K562 (cell line): ENCODE measurements around the gene NVL. TPM values are rescaled to one million over a fixed set of nuclear protein-coding genes. Genes with fewer than 3 reads are reported as not detected.

ENCODE experiments used
- ATF1 ChIP-seq, 2 experiments: fragments of 450-650 bp in 1 of 2; IDR thresholded peaks; 2 replicates each; pipeline ENCODE4 v1.6.1; 2016; ENCODE audit warnings: missing compliant biosample characterization in 1 of 2, missing genetic modification characterization in 1 of 2
- ETV6 ChIP-seq, 3 experiments: fragments of 150-350 bp in 1 of 3; sonication (generic) in 1 of 3; formaldehyde crosslinking in 1 of 3; IDR thresholded peaks; 2 replicates each; pipeline versions ENCODE4 v1.6.1 to v1.8.0; 2014 to 2022; ENCODE audit warnings: borderline replicate concordance in 2 of 3, low read depth in 2 of 3, antibody characterized with exemption in 1 of 3, low read length in 1 of 3, mild to moderate bottlenecking in 1 of 3, missing genetic modification reagents in 1 of 3
- KLF10 ChIP-seq: fragments of 250-450 bp; sonication (Bioruptor Pico); IDR thresholded peaks from 2 replicates; pipeline ENCODE4 v1.6.1; 2021; ENCODE audit warnings: matching md5 sums
- KLF16 ChIP-seq: IDR thresholded peaks from 2 replicates; pipeline ENCODE4 v1.6.1; 2016; ENCODE audit warnings: antibody characterized with exemption
- MAFG ChIP-seq: fragments of 450-650 bp; conservative IDR thresholded peaks from 2 replicates; pipeline ENCODE4 v1.6.1; 2016; ENCODE audit warnings: missing genetic modification characterization, missing compliant biosample characterization
- NELFE ChIP-seq: IDR thresholded peaks from 2 replicates; pipeline ENCODE4 v1.6.1; 2011; ENCODE audit warnings: mild to moderate bottlenecking; ENCODE audit not compliant: insufficient read depth, insufficient read length
- NFXL1 ChIP-seq: fragments of 450-650 bp; formaldehyde crosslinking; IDR thresholded peaks from 2 replicates; pipeline ENCODE4 v1.4.0; 2021; ENCODE audit warnings: mild to moderate bottlenecking
- RBFOX2 ChIP-seq: fragments of 200-400 bp; formaldehyde crosslinking; IDR thresholded peaks from 2 replicates; pipeline ENCODE4 v1.6.1; 2017; ENCODE audit warnings: low read depth, mild to moderate bottlenecking, low read length, moderate library complexity
- SIN3B ChIP-seq: fragments of 450-650 bp; IDR thresholded peaks from 2 replicates; pipeline ENCODE4 v1.6.1; 2017; ENCODE audit warnings: low read depth, mild to moderate bottlenecking, moderate library complexity
- SMARCE1 ChIP-seq: fragments of 450-650 bp; IDR thresholded peaks from 2 replicates; pipeline ENCODE4 v1.7.1; 2016; ENCODE audit warnings: mild to moderate bottlenecking
- STAT5A ChIP-seq: IDR thresholded peaks from 2 replicates; pipeline ENCODE4 v1.6.1; 2012; ENCODE audit warnings: low read length, inconsistent platforms, borderline replicate concordance
- YBX1 ChIP-seq: fragments of 450-650 bp; IDR thresholded peaks from 2 replicates; pipeline ENCODE4 v1.7.1; 2016; ENCODE audit warnings: mild to moderate bottlenecking
- ZNF551 ChIP-seq: fragments of 250-450 bp; sonication (Bioruptor Pico); IDR thresholded peaks from 2 replicates; pipeline ENCODE4 v1.5.0; 2021; ENCODE audit warnings: mild to moderate bottlenecking, moderate library complexity
- polyA plus RNA-seq, 8 experiments: library from polyadenylated mRNA; depleted of rRNA in 4 of 8; stranded (reverse) in 5 of 8; unstranded in 3 of 8; fragments of >200 nt; fragmentation: Nextera tagmentation in 2 of 8; fragmentation: Illumina TruSeq in 1 of 8; extraction: Ambion mirVana in 2 of 8; extraction: Trizol in 1 of 8; gene quantifications; 2 replicates each; pipeline versions ENCODE4 v1.2.1 to v1.2.3, GENCODE V29; 2011 to 2014; ENCODE audit warnings: inconsistent platforms in 1 of 8, missing spikeins in 1 of 8
- total RNA-seq, 7 experiments: library from RNA; depleted of rRNA in 6 of 7; stranded (reverse); fragments of >200 nt in 6 of 7; fragmentation: Illumina TruSeq in 2 of 7; extraction: Trizol in 2 of 7; gene quantifications; 2 replicates each; pipeline versions ENCODE4 v1.2.1 to v1.2.3, GENCODE V29; 2011 to 2021; ENCODE audit warnings: low replicate concordance in 1 of 7
- TF ChIP-seq, protein P1 (sequence below): fragments of 250-450 bp; sonication (Bioruptor Pico); IDR thresholded peaks from 2 replicates; pipeline ENCODE4 v1.5.0; 2021; ENCODE audit warnings: mild to moderate bottlenecking, moderate library complexity
- TF ChIP-seq, protein P2 (sequence below): sonication (generic); IDR thresholded peaks from 2 replicates; pipeline ENCODE4 v1.6.1; 2016
- TF ChIP-seq, protein P3 (sequence below): sonication (generic); formaldehyde crosslinking; IDR thresholded peaks from 2 replicates; pipeline ENCODE4 v1.8.0; 2022; ENCODE audit warnings: mild to moderate bottlenecking, missing genetic modification reagents
- TF ChIP-seq, protein P4 (sequence below): sonication (generic); formaldehyde crosslinking; IDR thresholded peaks from 2 replicates; pipeline ENCODE4 v1.8.1; 2023; ENCODE audit warnings: mild to moderate bottlenecking, missing genetic modification reagents
- TF ChIP-seq, protein P5 (sequence below): fragments of 450-650 bp; IDR thresholded peaks from 2 replicates; pipeline ENCODE4 v1.6.1; 2016; ENCODE audit warnings: borderline replicate concordance

NVL gene
- total and polyA plus RNA-seq, 9 of the 15 experiments (the other 6 are each of a cell fraction or from before 2014, with no cell fraction given): 32.5 to 86.6 (median 62.9) TPM

DNA sequence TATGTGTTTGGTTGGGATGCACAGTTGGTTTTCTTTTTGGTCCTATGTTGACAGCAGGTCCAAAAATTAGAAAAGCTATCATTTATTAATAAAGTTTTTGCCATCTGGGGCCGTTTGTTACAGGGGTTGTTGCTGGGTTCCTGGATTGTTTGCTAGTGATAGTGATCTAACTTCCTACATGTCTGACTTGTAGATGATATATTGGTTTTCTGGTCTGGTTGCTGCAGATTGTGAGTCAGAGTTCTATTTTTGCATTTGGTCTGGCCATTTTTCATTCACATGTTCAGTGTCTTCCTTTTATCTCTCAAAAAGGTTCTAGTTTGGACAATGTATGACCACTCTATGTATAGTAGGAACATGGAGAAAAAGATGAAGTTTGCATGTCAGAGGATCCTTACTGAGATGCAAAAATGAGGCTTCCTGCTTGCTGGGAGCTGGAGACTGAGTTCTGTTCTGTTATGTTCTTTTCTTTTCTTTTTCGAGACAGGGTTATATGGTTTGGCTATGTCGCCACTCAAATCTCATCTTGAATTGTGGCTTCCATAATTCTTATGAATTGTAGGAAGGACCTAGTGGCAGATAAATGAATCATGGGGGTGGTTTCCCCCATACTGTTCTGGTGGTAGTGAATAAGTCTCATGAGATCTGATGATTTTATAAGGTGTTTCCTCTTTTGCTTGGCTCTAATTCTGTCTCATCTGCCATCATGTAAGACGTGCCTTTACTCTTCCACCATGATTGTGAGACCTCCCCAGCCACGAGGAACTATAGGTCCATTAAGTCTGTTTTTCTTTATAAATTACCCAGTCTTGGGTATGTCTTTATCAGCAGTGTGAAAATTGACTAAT is 4.2 kb upstream of the NVL start (continued):
- TF ChIP-seq NELFE: no peak
- TF ChIP-seq ZNF551 (CRISPR knock-in tag): no peak
- TF ChIP-seq KLF16: peak; percentile 75
- TF ChIP-seq, protein P1, sequence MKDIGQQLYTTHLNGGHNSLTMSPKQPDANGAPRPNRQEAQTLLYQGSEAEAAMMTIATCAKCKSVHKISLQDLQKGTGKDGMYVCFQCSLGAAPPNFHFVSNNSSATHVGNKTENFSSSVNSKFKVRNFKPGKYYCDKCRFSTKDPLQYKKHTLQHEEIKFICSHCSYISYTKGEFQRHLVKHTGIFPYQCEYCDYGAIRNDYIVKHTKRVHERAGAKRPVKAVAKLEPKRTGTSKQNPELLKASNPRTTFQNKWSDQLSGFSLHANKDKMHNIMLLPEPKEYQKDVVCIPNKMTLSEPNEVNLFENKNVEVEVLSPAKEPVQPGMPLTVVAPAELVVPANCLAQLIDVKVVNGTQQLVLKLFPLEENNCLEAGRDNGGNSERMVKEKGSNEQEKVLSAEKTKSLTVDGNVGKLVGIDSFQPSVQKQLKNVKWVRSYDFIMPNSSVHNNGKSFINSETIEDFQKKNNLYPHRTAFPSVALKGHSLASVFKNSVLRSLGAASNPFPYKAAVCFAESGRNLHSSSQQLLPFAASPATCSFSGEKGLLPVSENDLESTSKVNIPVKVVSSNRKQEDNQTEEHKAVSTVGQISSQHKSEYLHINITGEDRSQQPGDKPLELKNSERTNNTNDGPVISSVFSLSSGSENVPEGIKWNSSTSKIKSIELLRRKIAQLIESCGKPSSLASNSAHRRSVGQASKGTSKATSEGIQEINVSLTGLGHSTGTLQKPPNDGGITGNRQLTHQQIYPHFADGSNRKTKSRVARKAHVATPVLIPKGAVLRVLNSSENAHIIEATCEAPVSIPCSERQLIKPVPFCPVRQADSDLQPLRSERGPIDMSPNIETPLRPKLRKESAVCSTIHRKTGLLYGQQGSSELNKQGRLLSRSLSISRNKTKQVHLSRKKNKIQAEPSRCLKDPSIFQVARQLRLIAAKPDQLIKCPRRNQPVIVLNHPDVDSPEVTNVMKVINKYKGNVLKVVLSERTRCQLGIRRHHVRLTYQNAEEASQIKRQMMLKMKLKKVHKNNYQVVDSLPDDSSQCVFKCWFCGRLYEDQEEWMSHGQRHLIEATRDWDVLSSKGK: no peak
- TF ChIP-seq, protein P2, sequence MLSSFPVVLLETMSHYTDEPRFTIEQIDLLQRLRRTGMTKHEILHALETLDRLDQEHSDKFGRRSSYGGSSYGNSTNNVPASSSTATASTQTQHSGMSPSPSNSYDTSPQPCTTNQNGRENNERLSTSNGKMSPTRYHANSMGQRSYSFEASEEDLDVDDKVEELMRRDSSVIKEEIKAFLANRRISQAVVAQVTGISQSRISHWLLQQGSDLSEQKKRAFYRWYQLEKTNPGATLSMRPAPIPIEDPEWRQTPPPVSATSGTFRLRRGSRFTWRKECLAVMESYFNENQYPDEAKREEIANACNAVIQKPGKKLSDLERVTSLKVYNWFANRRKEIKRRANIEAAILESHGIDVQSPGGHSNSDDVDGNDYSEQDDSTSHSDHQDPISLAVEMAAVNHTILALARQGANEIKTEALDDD: peak; percentile 19; the same call in 1 of the 2 replicates
- TF ChIP-seq YBX1: no peak
- no peak for TF ChIP-seq SIN3B
- TF ChIP-seq RBFOX2: no peak
- TF ChIP-seq, protein P3, sequence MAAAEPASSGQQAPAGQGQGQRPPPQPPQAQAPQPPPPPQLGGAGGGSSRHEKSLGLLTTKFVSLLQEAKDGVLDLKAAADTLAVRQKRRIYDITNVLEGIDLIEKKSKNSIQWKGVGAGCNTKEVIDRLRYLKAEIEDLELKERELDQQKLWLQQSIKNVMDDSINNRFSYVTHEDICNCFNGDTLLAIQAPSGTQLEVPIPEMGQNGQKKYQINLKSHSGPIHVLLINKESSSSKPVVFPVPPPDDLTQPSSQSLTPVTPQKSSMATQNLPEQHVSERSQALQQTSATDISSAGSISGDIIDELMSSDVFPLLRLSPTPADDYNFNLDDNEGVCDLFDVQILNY (CRISPR knock-in tag): no peak
- no peak for TF ChIP-seq KLF10 (CRISPR knock-in tag)
- no peak for TF ChIP-seq ATF1 (CRISPR knock-in tag; IDR thresholded peaks at IDR 0.05)
- TF ChIP-seq ATF1 (tag; IDR thresholded peaks at IDR 0.05): no peak
- TF ChIP-seq, protein P4, sequence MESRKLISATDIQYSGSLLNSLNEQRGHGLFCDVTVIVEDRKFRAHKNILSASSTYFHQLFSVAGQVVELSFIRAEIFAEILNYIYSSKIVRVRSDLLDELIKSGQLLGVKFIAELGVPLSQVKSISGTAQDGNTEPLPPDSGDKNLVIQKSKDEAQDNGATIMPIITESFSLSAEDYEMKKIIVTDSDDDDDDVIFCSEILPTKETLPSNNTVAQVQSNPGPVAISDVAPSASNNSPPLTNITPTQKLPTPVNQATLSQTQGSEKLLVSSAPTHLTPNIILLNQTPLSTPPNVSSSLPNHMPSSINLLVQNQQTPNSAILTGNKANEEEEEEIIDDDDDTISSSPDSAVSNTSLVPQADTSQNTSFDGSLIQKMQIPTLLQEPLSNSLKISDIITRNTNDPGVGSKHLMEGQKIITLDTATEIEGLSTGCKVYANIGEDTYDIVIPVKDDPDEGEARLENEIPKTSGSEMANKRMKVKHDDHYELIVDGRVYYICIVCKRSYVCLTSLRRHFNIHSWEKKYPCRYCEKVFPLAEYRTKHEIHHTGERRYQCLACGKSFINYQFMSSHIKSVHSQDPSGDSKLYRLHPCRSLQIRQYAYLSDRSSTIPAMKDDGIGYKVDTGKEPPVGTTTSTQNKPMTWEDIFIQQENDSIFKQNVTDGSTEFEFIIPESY: no peak
- TF ChIP-seq SMARCE1: peak; percentile 93
- TF ChIP-seq MAFG: no peak
- TF ChIP-seq, protein P5, sequence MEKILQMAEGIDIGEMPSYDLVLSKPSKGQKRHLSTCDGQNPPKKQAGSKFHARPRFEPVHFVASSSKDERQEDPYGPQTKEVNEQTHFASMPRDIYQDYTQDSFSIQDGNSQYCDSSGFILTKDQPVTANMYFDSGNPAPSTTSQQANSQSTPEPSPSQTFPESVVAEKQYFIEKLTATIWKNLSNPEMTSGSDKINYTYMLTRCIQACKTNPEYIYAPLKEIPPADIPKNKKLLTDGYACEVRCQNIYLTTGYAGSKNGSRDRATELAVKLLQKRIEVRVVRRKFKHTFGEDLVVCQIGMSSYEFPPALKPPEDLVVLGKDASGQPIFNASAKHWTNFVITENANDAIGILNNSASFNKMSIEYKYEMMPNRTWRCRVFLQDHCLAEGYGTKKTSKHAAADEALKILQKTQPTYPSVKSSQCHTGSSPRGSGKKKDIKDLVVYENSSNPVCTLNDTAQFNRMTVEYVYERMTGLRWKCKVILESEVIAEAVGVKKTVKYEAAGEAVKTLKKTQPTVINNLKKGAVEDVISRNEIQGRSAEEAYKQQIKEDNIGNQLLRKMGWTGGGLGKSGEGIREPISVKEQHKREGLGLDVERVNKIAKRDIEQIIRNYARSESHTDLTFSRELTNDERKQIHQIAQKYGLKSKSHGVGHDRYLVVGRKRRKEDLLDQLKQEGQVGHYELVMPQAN: no peak
- no peak for TF ChIP-seq NFXL1
- TF ChIP-seq ETV6 (IDR thresholded peaks at IDR 0.05; ENCODE audit: borderline replicate concordance in 1 of 2, low read depth in 2 of 2, low read length in 1 of 2): peak in 1 of 2 experiments; percentile 64; a peak in 1 of 4 replicates
- TF ChIP-seq ETV6 (CRISPR knock-in tag; IDR thresholded peaks at IDR 0.05; ENCODE audit: borderline replicate concordance): no peak
- TF ChIP-seq STAT5A: peak; percentile 47
